Loucy (cell line): ENCODE data around the gene UBAP1.

Experiments used
- H2AFZ ChIP-seq: fragments of 200-600 bp; sonication (generic); 2 replicates; pipeline ENCODE4 v1.6.0; 2016; ENCODE audit warnings: antibody characterized with exemption, mild to moderate bottlenecking, low read length, moderate library complexity
- H3F3A ChIP-seq: fragments of 200-600 bp; 2 replicates; pipeline ENCODE4 v1.6.0; 2016; ENCODE audit warnings: antibody characterized with exemption, low read depth, mild to moderate bottlenecking
- H3K27me3 ChIP-seq: fragments of 200-600 bp; sonication (generic); 2 replicates; pipeline ENCODE4 v1.6.1; 2014; ENCODE audit warnings: low read length, mild to moderate bottlenecking; ENCODE audit not compliant: insufficient read depth, poor library complexity, severe bottlenecking
- H3K36me3 ChIP-seq: fragments of 200-600 bp; sonication (generic); 2 replicates; pipeline ENCODE4 v1.6.1; 2016; ENCODE audit warnings: low read length; ENCODE audit not compliant: insufficient read depth
- H3K4me1 ChIP-seq: fragments of 200-600 bp; sonication (generic); 2 replicates; pipeline ENCODE4 v1.5.1; 2014; ENCODE audit warnings: low read length, mild to moderate bottlenecking; ENCODE audit not compliant: insufficient read depth, poor library complexity, severe bottlenecking
- H3K4me2 ChIP-seq: fragments of 200-600 bp; sonication (generic); 2 replicates; pipeline ENCODE4 v1.6.0; 2014; ENCODE audit warnings: antibody characterized with exemption, low read length, low read depth, mild to moderate bottlenecking; ENCODE audit not compliant: poor library complexity, severe bottlenecking
- H3K4me3 ChIP-seq: fragments of 200-600 bp; sonication (generic); 2 replicates; pipeline ENCODE4 v1.5.1; 2014; ENCODE audit warnings: low read length, mild to moderate bottlenecking, mixed read lengths; ENCODE audit not compliant: poor library complexity, severe bottlenecking
- H3K79me2 ChIP-seq: fragments of 200-600 bp; sonication (generic); 2 replicates; pipeline ENCODE4 v1.6.1; 2014; ENCODE audit warnings: low read length; ENCODE audit not compliant: insufficient read depth
- H3K9ac ChIP-seq: fragments of 200-600 bp; sonication (generic); 2 replicates; pipeline ENCODE4 v1.6.0; 2014; ENCODE audit warnings: mild to moderate bottlenecking, low read depth, low read length, moderate library complexity; ENCODE audit not compliant: poor library complexity, severe bottlenecking
- H3K9me2 ChIP-seq: fragments of 200-600 bp; sonication (generic); replicated peaks from 2 replicates; pipeline ENCODE4 v1.6.1; 2016; ENCODE audit warnings: low read depth, low read length, mixed read lengths
- H3K9me3 ChIP-seq: fragments of 200-600 bp; sonication (generic); 2 replicates; pipeline ENCODE4 v1.6.1; 2014; ENCODE audit warnings: mild to moderate bottlenecking, antibody characterized with exemption, low read length, low read depth; ENCODE audit not compliant: insufficient read depth
- H4K20me1 ChIP-seq: fragments of 200-600 bp; sonication (generic); 2 replicates; pipeline ENCODE4 v1.6.0; 2014; ENCODE audit warnings: antibody characterized with exemption, low read length, mild to moderate bottlenecking; ENCODE audit not compliant: insufficient read depth, poor library complexity, severe bottlenecking
- EZH2phosphoT487 ChIP-seq: fragments of 200-600 bp; IDR thresholded peaks from 2 replicates; pipeline ENCODE4 v1.6.1; 2018; ENCODE audit warnings: antibody characterized with exemption, mild to moderate bottlenecking, moderate library complexity, borderline replicate concordance
- TF ChIP-seq, protein P1 (sequence below): fragments of 200-600 bp; sonication (generic); conservative IDR thresholded peaks from 2 replicates; pipeline ENCODE4 v1.5.1; 2014; ENCODE audit warnings: mild to moderate bottlenecking, antibody characterized with exemption, low read length

UBAP1 gene

DNA sequence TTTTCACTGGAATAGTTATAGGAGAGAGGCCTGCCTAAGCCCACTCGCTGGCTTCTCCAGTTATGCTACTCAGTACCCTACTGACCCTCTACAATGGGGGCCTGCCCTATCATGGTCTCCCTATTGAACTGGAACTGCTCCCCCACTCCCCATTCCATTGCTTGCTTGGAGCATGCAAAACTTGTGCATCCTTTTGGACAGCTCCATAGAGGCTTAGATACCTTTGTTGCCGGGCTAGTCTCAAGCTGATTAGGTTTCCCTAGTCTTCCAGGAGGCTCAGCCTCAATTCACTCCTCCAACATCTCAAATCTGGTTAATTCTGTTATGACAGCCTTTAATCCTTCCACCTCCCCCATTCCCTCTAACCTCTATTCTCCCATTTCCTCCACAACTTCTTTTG, 110.3 kb downstream of the UBAP1 start:
- no peaks in the 10 kb centered on the region for H3K36me3 ChIP-seq
- no peak for TF ChIP-seq EZH2phosphoT487
- TF ChIP-seq, protein P1, sequence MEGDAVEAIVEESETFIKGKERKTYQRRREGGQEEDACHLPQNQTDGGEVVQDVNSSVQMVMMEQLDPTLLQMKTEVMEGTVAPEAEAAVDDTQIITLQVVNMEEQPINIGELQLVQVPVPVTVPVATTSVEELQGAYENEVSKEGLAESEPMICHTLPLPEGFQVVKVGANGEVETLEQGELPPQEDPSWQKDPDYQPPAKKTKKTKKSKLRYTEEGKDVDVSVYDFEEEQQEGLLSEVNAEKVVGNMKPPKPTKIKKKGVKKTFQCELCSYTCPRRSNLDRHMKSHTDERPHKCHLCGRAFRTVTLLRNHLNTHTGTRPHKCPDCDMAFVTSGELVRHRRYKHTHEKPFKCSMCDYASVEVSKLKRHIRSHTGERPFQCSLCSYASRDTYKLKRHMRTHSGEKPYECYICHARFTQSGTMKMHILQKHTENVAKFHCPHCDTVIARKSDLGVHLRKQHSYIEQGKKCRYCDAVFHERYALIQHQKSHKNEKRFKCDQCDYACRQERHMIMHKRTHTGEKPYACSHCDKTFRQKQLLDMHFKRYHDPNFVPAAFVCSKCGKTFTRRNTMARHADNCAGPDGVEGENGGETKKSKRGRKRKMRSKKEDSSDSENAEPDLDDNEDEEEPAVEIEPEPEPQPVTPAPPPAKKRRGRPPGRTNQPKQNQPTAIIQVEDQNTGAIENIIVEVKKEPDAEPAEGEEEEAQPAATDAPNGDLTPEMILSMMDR, result no peak
- no peak overlapping the region for H3K9ac ChIP-seq
- H3K4me2 ChIP-seq, result no peak overlapping the region
- no peaks in the 10 kb centered on the region for H3K79me2 ChIP-seq
- H4K20me1 ChIP-seq, result no peaks in the 10 kb centered on the region
- H3K9me2 ChIP-seq, result no peaks in the 10 kb centered on the region
- H3K9me3 ChIP-seq, result no peaks in the 10 kb centered on the region
- no peak overlapping the region for H2AFZ ChIP-seq
- H3F3A ChIP-seq, result no peaks in the 10 kb centered on the region
- no peaks in the 10 kb centered on the region for H3K4me1 ChIP-seq
- no peak overlapping the region for H3K4me3 ChIP-seq
- H3K27me3 ChIP-seq, result no peaks in the 10 kb centered on the region

DNA sequence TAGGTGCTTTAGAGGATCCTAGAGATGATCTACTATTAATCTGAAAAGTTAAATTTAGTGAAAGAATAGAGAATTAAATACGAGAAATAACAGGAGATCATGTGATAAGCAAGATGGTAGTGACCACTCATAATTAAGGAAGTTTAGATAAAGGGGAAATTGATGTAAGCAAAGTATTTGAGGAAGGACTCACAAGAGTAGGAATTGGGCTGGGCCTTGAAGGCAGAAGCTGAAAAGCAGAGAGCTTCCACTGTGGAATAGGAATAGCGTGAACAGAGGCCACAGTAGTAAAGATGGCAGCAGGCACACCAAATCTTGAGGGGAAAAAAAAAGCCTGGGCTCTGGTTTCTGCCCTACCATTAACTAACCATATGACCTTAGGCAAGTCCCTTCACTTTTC, 112.2 kb downstream of the UBAP1 start:
- no peak overlapping the region for H2AFZ ChIP-seq
- no peaks in the 10 kb centered on the region for H3K4me1 ChIP-seq
- no peaks in the 10 kb centered on the region for H3K9me2 ChIP-seq

DNA sequence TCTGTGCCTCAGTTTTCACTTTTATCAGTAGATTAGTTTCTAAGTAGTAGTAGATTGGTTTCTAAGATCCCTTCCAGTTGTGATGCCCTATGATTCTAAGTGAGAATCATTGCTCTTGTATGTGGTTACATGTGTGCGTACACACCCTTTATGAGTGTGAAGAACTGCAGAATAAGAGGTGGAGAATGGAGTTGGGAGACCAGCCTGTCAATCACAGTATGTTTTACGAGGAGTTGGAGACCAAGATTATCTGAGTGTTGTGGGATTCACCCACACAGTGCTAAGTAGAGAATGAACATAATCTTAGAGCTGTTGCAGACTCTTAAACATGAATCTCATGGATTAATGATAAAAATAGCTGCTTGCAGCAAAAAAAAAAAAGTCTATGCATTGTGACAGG, 112.6 kb downstream of the UBAP1 start:
- Histone ChIP-seq H3K9ac (no peak overlapping the region), H3K36me3 (no peaks in the 10 kb centered on the region), H3K4me1 (no peaks in the 10 kb centered on the region), H3K27me3 (no peaks in the 10 kb centered on the region), H3K9me3 (no peaks in the 10 kb centered on the region), H3K79me2 (no peaks in the 10 kb centered on the region), H4K20me1 (no peaks in the 10 kb centered on the region), H3K4me3 (no peak overlapping the region), H2AFZ (no peak overlapping the region), H3F3A (no peaks in the 10 kb centered on the region), H3K4me2 (no peak overlapping the region), H3K9me2 (no peaks in the 10 kb centered on the region)
- TF ChIP-seq EZH2phosphoT487, result no peak
- TF ChIP-seq, protein P1, result no peak

More for the DNA sequence above, 112.2 kb downstream of the UBAP1 start:
- no peaks in the 10 kb centered on the region for H3K36me3 ChIP-seq
- H3K79me2 ChIP-seq, result no peaks in the 10 kb centered on the region
- TF ChIP-seq, protein P1, result no peak
- TF ChIP-seq EZH2phosphoT487, result no peak
- H4K20me1 ChIP-seq, result no peaks in the 10 kb centered on the region
- no peak overlapping the region for H3K4me3 ChIP-seq
- H3F3A ChIP-seq, result no peaks in the 10 kb centered on the region
- H3K4me2 ChIP-seq, result no peak overlapping the region
- H3K27me3 ChIP-seq, result no peaks in the 10 kb centered on the region
- H3K9me3 ChIP-seq, result no peaks in the 10 kb centered on the region
- H3K9ac ChIP-seq, result no peak overlapping the region
